ENCODE results near the gene GLCCI1.

Gene GLCCI1

DNA sequence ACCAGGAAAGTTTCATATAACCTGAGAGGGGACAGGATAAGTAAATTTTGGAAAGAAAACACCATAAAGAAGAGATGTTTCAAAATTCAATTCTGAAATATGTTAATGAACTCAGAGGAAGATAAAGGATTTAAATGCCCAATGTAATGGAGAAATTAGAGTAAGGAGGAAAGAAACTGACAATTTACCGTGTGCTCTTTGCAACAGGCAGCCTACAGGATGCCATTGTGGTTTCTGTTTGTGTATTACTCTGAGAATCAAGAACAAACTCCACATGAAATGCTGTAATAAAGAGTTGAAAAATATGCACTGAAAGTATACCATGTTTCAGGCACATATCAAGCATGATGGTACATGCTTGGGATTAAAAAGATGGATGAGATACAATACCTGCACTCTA is 44.8 kb upstream of the GLCCI1 start:
- in situ Hi-C loops (cut with MboI; ENCODE audit: low pct_unique_long_range_greater_than_20kb, low sequenced_read_pairs, unreplicated experiment) = no loop called here
- no peak for DNase-seq (ENCODE audit: low spot score)
- TF ChIP-seq, protein P1, sequence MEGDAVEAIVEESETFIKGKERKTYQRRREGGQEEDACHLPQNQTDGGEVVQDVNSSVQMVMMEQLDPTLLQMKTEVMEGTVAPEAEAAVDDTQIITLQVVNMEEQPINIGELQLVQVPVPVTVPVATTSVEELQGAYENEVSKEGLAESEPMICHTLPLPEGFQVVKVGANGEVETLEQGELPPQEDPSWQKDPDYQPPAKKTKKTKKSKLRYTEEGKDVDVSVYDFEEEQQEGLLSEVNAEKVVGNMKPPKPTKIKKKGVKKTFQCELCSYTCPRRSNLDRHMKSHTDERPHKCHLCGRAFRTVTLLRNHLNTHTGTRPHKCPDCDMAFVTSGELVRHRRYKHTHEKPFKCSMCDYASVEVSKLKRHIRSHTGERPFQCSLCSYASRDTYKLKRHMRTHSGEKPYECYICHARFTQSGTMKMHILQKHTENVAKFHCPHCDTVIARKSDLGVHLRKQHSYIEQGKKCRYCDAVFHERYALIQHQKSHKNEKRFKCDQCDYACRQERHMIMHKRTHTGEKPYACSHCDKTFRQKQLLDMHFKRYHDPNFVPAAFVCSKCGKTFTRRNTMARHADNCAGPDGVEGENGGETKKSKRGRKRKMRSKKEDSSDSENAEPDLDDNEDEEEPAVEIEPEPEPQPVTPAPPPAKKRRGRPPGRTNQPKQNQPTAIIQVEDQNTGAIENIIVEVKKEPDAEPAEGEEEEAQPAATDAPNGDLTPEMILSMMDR (IDR thresholded peaks at IDR 0.05; ENCODE audit: extremely low read depth, insufficient read depth, missing control alignments) = no peak

DNA sequence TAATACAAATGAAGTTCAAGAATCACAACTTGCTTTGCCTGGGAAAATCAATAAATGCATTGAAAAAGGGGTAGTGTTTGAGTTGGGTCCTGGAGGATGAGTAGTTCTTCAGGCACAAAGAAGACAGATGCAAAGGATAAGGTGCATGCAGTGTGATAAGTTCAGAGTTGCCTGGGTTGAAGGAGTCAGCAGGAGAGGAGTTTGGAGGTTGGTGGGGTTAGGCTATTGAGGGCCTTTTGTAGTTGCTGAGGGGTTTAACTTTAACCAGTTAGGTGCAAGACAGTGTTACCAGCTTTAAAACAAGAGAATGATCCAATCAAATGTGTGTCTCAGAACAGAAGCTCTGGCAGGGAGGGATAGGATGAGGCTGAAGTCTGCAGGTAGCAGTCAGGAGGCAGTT is 44.3 kb upstream of the GLCCI1 start:
- in situ Hi-C loops (cut with MboI; ENCODE audit: low pct_unique_long_range_greater_than_20kb, low sequenced_read_pairs, unreplicated experiment) = no loop called here
- TF ChIP-seq, protein P1 (IDR thresholded peaks at IDR 0.05; ENCODE audit: extremely low read depth, insufficient read depth, missing control alignments) = no peak
- DNase-seq (ENCODE audit: low spot score) = no peak

DNA sequence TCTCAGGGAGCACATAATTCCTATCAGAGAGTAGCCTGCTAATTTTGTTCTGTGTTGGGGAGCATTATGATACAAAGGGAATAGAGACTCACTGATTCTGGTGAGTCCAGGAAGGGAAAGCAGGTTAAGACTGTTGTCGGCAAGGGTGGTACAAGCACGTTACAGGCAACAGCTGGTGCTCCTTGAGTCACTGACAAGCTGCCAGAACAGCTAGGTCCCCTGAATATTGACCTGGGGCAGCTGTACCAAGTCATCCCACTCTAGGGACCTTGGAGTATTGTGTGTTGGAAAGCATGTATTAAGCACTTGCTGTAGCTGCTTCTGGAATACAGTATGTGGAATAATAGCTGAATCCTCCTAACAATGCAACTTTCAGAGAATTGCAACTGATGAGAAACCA is 37.0 kb upstream of the GLCCI1 start:
- in situ Hi-C loops (cut with MboI; ENCODE audit: low pct_unique_long_range_greater_than_20kb, low sequenced_read_pairs, unreplicated experiment) = no loop called here
- TF ChIP-seq, protein P1 (IDR thresholded peaks at IDR 0.05; ENCODE audit: extremely low read depth, insufficient read depth, missing control alignments) = no peak
- no peak for DNase-seq (ENCODE audit: low spot score)

- no peak for DNase-seq (ENCODE audit: low spot score)
- in situ Hi-C loops (cut with MboI; ENCODE audit: low pct_unique_long_range_greater_than_20kb, low sequenced_read_pairs, unreplicated experiment) = no loop called here
- TF ChIP-seq, protein P1 (IDR thresholded peaks at IDR 0.05; ENCODE audit: extremely low read depth, insufficient read depth, missing control alignments) = no peak
Measured at GRCh38 chr7:7932553-7932952, 36.0 kb upstream of the GLCCI1 start.

DNA sequence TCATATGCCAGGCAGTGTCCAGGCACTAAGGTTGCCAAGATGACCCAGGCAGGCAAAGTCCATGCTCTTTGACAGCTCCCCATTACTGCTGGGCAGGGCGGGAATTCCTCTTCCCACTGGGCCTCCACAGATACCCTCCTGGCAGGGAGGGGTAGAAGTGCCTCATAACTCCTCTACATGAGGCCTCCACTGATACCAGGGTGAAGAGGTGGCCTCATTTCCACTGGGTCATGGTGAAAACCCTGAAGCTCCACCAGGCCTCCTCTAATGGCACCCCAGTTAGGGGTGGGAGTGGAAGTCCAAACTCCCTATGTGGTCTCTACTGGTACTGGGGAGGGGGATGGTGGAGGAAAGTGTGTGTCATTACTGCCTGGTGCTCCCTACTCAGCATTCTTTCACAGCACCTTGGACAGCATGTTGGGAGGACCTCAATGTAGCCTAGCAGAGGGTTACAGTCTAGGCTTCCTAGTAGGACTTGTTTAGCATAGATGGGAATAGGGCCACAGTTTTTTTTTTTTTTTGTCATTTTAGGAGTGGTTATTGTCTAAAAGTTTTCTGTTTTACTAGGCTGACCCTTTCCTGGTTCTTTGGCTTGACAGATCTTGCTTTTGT is 34.6 kb upstream of the GLCCI1 start:
- no peak for DNase-seq (ENCODE audit: low spot score)
- TF ChIP-seq, protein P1 (IDR thresholded peaks at IDR 0.05; ENCODE audit: extremely low read depth, insufficient read depth, missing control alignments) = no peak
- in situ Hi-C loops (cut with MboI; ENCODE audit: low pct_unique_long_range_greater_than_20kb, low sequenced_read_pairs, unreplicated experiment) = no loop called here

DNA sequence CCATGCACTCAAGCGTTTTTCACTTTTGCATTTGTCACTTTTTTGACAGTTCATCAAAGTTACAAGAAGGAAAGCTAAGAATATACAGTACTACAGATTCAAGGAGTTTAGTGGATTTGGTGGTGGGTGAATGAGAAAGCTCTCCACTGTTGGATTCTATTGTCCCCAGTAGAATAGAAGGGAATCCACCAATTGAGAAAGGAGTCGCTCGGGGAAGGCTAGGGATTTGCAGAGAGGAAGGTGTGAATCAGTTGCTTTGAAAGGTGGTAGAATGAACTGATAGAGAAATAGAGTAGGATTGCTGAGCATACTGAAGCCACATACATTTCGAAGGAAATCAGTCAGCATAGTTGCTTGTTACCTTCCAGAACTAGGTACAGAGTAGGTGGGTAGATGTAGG is 33.7 kb upstream of the GLCCI1 start:
- in situ Hi-C loops (cut with MboI; ENCODE audit: low pct_unique_long_range_greater_than_20kb, low sequenced_read_pairs, unreplicated experiment) = no loop called here

More for the DNA sequence above, 33.7 kb upstream of the GLCCI1 start:
- TF ChIP-seq, protein P1 (IDR thresholded peaks at IDR 0.05; ENCODE audit: extremely low read depth, insufficient read depth, missing control alignments) = no peak
- no peak for DNase-seq (ENCODE audit: low spot score)
